ENCODE data around the gene DDX31. TPM values are rescaled to one million over a fixed set of nuclear protein-coding genes. Genes with fewer than 3 reads are reported as not detected.
"Not testable (repeated sequence)": the region's sequence is repeated elsewhere in the genome, so short reads cannot be mapped to it uniquely, and the experiment has no call there.

Gene DDX31
- total RNA-seq, 1 experiment from 2014 or later, result 14.6 TPM

DNA sequence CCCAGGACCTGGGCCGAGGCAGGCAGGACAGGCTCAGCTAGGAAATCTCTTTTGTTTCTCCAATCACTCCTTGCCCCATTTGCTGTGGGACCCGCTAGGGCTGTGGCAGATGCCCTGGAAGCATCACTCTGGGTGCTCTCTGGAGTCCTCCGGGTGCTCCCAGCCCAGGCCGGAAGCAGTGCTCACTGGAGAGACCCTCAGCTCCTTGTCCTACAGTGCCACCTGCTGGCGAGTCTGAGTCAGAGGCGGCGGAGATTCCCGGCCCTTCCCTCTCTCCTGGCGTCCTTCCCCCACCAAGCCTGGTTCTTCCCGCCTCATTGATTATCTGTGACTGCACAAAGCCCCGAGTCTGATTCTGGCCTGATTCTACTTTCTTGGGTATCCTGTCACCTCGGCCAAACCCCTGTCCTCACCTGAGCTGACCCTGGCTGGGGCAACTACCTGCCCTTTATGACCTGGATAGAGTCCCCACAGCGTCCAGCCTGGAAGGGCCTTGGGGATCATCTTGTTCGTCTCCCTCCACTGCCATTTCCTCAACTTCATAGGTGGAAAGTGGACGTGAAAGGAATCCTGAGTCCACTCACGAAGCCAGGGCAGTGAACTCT is 94.7 kb downstream of the DDX31 start:
- intact Hi-C loops (cut with micrococcal nuclease), result loop anchor here (1.0 kb wide), 2 partner anchors 68 to 164 kb away; no protein-coding TSS in a partner anchor
- no peaks in the 10 kb centered on the region for H3K9me2 ChIP-seq (replicated peaks; ENCODE audit: low read length)
- CTCF ChIA-PET, result interaction anchor here (0.6 to 0.8 kb wide), 3 partner anchors 10 to 165 kb away, joined by 3 to 8 read pairs (median 3); partner anchors contain the start of gene CFAP77
- peak; percentile 72 for DNase-seq
- H3K4me1 ChIP-seq (ENCODE audit: insufficient read depth, low read length), result no peaks in the 10 kb centered on the region
- H3K9ac ChIP-seq (ENCODE audit: low read length), result no peak overlapping the region
- BruUV-seq (replicated peaks), result no TSS peak
- no peaks in the 10 kb centered on the region for H3K79me2 ChIP-seq (ENCODE audit: low read length)
- no peak overlapping the region for H3K4me3 ChIP-seq (ENCODE audit: low read length)
- no peaks in the 10 kb centered on the region for H3K9me3 ChIP-seq (ENCODE audit: low read length)
- no peak overlapping the region for H3K27ac ChIP-seq (ENCODE audit: low read length)
- H4K20me1 ChIP-seq (ENCODE audit: low read length), result no peaks in the 10 kb centered on the region
- H3K36me3 ChIP-seq (ENCODE audit: low read depth, low read length), result no peaks in the 10 kb centered on the region
- POLR2A ChIA-PET (ENCODE audit: unreplicated experiment), result no interaction called here
- TF ChIP-seq EZH2phosphoT487 (IDR thresholded peaks at IDR 0.05; ENCODE audit: borderline replicate concordance, low read length), result no peak
- TF ChIP-seq, protein P1, sequence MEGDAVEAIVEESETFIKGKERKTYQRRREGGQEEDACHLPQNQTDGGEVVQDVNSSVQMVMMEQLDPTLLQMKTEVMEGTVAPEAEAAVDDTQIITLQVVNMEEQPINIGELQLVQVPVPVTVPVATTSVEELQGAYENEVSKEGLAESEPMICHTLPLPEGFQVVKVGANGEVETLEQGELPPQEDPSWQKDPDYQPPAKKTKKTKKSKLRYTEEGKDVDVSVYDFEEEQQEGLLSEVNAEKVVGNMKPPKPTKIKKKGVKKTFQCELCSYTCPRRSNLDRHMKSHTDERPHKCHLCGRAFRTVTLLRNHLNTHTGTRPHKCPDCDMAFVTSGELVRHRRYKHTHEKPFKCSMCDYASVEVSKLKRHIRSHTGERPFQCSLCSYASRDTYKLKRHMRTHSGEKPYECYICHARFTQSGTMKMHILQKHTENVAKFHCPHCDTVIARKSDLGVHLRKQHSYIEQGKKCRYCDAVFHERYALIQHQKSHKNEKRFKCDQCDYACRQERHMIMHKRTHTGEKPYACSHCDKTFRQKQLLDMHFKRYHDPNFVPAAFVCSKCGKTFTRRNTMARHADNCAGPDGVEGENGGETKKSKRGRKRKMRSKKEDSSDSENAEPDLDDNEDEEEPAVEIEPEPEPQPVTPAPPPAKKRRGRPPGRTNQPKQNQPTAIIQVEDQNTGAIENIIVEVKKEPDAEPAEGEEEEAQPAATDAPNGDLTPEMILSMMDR (conservative IDR thresholded peaks at IDR 0.05; ENCODE audit: low read depth, low read length), result peak; percentile 78
- H3F3A ChIP-seq (ENCODE audit: low read length, unreplicated experiment), result no peaks in the 10 kb centered on the region
- no peak overlapping the region for H3K4me2 ChIP-seq (ENCODE audit: low read length)
- H3K27me3 ChIP-seq (ENCODE audit: low read length), result no peaks in the 10 kb centered on the region
- ATAC-seq, result peak; percentile 82
- no peak overlapping the region for H2AFZ ChIP-seq (ENCODE audit: low read length)

DNA sequence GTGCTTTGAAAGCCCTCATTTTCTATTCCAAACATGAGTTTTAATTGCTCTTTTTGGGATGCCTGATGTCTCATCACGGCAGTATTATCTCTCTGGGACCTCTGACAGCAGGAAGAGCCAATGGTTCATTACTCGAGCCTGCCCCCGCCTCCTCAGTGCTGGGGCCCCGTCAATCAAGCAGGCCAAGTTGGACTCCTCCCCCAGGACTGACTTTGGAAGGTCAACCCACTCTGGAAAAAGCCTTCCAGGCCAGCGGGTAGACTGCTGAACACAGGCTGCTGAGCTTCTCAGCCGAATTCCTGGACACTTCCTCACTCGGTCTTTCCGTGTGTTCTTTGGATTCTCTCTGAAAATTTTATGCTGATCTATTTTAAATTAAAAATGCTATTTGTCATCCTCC is 96.9 kb downstream of the DDX31 start:
- intact Hi-C loops (cut with micrococcal nuclease), result no loop called here
- BruUV-seq (replicated peaks), result no TSS peak
- Histone ChIP-seq H4K20me1 (ENCODE audit: low read length) (no peaks in the 10 kb centered on the region), H3K9me3 (ENCODE audit: low read length) (no peaks in the 10 kb centered on the region), H2AFZ (ENCODE audit: low read length) (no peak overlapping the region), H3F3A (ENCODE audit: low read length, unreplicated experiment) (no peaks in the 10 kb centered on the region), H3K27me3 (ENCODE audit: low read length) (no peaks in the 10 kb centered on the region), H3K9ac (ENCODE audit: low read length) (no peak overlapping the region), H3K79me2 (ENCODE audit: low read length) (no peaks in the 10 kb centered on the region), H3K36me3 (ENCODE audit: low read depth, low read length) (no peaks in the 10 kb centered on the region), H3K4me1 (ENCODE audit: insufficient read depth, low read length) (no peaks in the 10 kb centered on the region), H3K4me3 (ENCODE audit: low read length) (no peak overlapping the region), H3K27ac (ENCODE audit: low read length) (no peak overlapping the region), H3K9me2 (replicated peaks; ENCODE audit: low read length) (no peaks in the 10 kb centered on the region), H3K4me2 (ENCODE audit: low read length) (no peak overlapping the region)
- peak; percentile 1 for DNase-seq
- POLR2A ChIA-PET (ENCODE audit: unreplicated experiment), result no interaction called here
- TF ChIP-seq, protein P1 (conservative IDR thresholded peaks at IDR 0.05; ENCODE audit: low read depth, low read length), result no peak
- no peak for TF ChIP-seq EZH2 (IDR thresholded peaks at IDR 0.05; ENCODE audit: low read length, unreplicated experiment)
- TF ChIP-seq EZH2phosphoT487 (IDR thresholded peaks at IDR 0.05; ENCODE audit: borderline replicate concordance, low read length), result no peak
- no peak for ATAC-seq
- CTCF ChIA-PET, result interaction anchor here (0.6 kb wide), 1 partner anchor 62 kb away, joined by 3 read pairs; no protein-coding TSS in a partner anchor

DNA sequence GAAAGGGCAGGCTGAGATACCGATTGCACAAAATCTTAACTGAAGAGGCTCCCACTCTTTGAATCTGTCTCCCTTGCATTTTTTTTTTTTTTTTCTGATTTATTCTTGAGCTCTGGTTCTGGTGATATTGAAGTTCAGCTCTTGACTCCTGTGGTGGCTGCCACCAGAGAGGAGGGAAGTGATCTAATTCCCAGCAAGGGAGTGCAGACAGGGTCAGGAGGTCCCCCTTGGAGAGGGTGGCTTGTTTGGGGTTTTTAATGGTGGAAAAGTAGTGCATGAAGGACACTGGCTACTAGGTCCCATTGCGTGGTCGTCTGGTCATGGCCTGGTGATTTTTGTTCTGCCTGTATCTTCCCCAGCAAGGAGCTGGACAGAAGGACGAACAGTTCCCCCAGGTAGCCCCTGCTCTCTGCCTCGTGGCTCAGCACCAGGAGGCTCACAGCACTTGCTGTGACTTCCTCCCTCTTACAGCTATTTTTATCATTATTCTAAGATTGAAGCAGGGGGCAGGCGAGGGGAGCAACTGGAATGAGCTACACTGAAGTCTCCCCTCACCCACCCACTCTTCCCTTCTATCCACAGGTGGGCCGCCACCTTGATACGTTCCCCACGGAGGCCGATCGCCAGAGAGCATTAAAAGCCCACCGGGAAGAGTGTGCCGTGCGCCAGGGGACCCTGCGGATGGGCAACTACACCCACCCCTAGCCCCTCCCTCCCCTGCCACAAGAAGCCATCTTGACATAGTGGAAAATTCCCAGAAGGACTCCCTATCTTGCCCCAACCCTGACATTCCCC is 97.8 kb downstream of the DDX31 start:
- no TSS peak for BruUV-seq (replicated peaks)
- no peaks in the 10 kb centered on the region for H4K20me1 ChIP-seq (ENCODE audit: low read length)
- POLR2A ChIA-PET (ENCODE audit: unreplicated experiment), result no interaction called here
- intact Hi-C loops (cut with micrococcal nuclease), result no loop called here
- no peaks in the 10 kb centered on the region for H3K9me3 ChIP-seq (ENCODE audit: low read length)
- no peaks in the 10 kb centered on the region for H3K79me2 ChIP-seq (ENCODE audit: low read length)
- no peaks in the 10 kb centered on the region for H3K36me3 ChIP-seq (ENCODE audit: low read depth, low read length)
- no peaks in the 10 kb centered on the region for H3F3A ChIP-seq (ENCODE audit: low read length, unreplicated experiment)
- CTCF ChIA-PET, result no interaction called here
- TF ChIP-seq, protein P1 (conservative IDR thresholded peaks at IDR 0.05; ENCODE audit: low read depth, low read length), result no peak
- TF ChIP-seq EZH2phosphoT487 (IDR thresholded peaks at IDR 0.05; ENCODE audit: borderline replicate concordance, low read length) (no peak), EZH2 (IDR thresholded peaks at IDR 0.05; ENCODE audit: low read length, unreplicated experiment) (no peak)
- H3K27me3 ChIP-seq (ENCODE audit: low read length), result no peaks in the 10 kb centered on the region
- no peak overlapping the region for H3K27ac ChIP-seq (ENCODE audit: low read length)
- no peak overlapping the region for H3K4me3 ChIP-seq (ENCODE audit: low read length)
- no peaks in the 10 kb centered on the region for H3K9me2 ChIP-seq (replicated peaks; ENCODE audit: low read length)
- ATAC-seq (no peak), DNase-seq (no peak)
- H3K9ac ChIP-seq (ENCODE audit: low read length), result no peak overlapping the region
- H3K4me1 ChIP-seq (ENCODE audit: insufficient read depth, low read length), result no peaks in the 10 kb centered on the region
- no peak overlapping the region for H3K4me2 ChIP-seq (ENCODE audit: low read length)
- no peak overlapping the region for H2AFZ ChIP-seq (ENCODE audit: low read length)

DNA sequence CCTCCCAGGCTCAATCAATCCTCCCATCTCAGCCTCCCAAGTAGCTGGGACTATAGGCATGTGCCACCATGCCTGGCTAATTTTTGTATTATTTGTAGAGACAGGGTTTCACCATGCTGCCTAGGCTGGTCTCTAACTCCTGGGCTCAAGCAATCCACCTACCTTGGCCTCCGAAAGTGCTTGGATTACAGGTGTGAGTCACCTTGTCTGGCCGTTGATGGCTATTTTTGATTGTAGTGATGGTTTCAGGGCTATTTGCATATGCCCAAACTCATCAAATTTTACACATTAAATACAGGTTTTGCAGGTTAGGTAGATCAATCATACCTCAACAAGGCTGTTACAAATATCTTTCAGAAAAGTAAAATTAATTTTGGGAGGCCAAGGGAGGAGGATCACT is 101.0 kb downstream of the DDX31 start:
- H3K4me1 ChIP-seq (ENCODE audit: insufficient read depth, low read length); H3K27ac ChIP-seq (ENCODE audit: low read length); H3K9me2 ChIP-seq (replicated peaks; ENCODE audit: low read length); H3K27me3 ChIP-seq (ENCODE audit: low read length); POLR2A ChIA-PET (ENCODE audit: unreplicated experiment); BruUV-seq (replicated peaks); H3F3A ChIP-seq (ENCODE audit: low read length, unreplicated experiment); H3K79me2 ChIP-seq (ENCODE audit: low read length); H3K4me3 ChIP-seq (ENCODE audit: low read length); H3K4me2 ChIP-seq (ENCODE audit: low read length); H3K36me3 ChIP-seq (ENCODE audit: low read depth, low read length); ATAC-seq; intact Hi-C loops (cut with micrococcal nuclease); CTCF ChIA-PET; H2AFZ ChIP-seq (ENCODE audit: low read length); H3K9ac ChIP-seq (ENCODE audit: low read length); H3K9me3 ChIP-seq (ENCODE audit: low read length); H4K20me1 ChIP-seq (ENCODE audit: low read length): not testable (repeated sequence)
- peak; percentile 40 for DNase-seq
